SK-N-SH treated with all-trans-retinoic acid at 6 μM for 48 hours (cell line): Measurements from ENCODE around the gene CCDC148.

ENCODE experiments used
- ATAC-seq: fragments of 200-7000 bp; cut with Tn5 transposase; 3 replicates; pipeline ENCODE4 v1.9.1; 2020; ENCODE audit warnings: mild to moderate bottlenecking, moderate library complexity
- BACH2 ChIP-seq: fragments of 250-450 bp; sonication (Bioruptor Pico); IDR thresholded peaks from 2 replicates; pipeline ENCODE4 v1.9.0; 2021; ENCODE audit warnings: mild to moderate bottlenecking, borderline replicate concordance
- CSDC2 ChIP-seq: fragments of 250-450 bp; sonication (Bioruptor Pico); IDR thresholded peaks from 2 replicates; pipeline ENCODE4 v1.5.0; 2020; ENCODE audit warnings: mild to moderate bottlenecking, moderate library complexity
- ESRRG ChIP-seq: fragments of 250-450 bp; sonication (Bioruptor Pico); IDR thresholded peaks from 2 replicates; pipeline ENCODE4 v1.6.1; 2021; ENCODE audit warnings: mild to moderate bottlenecking
- GLIS3 ChIP-seq: fragments of 250-450 bp; sonication (Bioruptor Pico); IDR thresholded peaks from 2 replicates; pipeline ENCODE4 v1.5.0; 2020; ENCODE audit warnings: mild to moderate bottlenecking, moderate library complexity
- ISL1 ChIP-seq: fragments of 250-450 bp; sonication (Bioruptor Pico); IDR thresholded peaks from 2 replicates; pipeline ENCODE4 v2.1.2; 2022; ENCODE audit warnings: mild to moderate bottlenecking, moderate library complexity
- OSR1 ChIP-seq: fragments of 250-450 bp; sonication (Bioruptor Pico); IDR thresholded peaks from 2 replicates; pipeline ENCODE4 v1.8.0; 2022; ENCODE audit warnings: moderate library complexity, mild to moderate bottlenecking, inconsistent platforms
- PPARA ChIP-seq: fragments of 250-450 bp; sonication (Bioruptor Pico); IDR thresholded peaks from 2 replicates; pipeline ENCODE4 v1.5.0; 2020; ENCODE audit warnings: mild to moderate bottlenecking, borderline replicate concordance
- RARB ChIP-seq: fragments of 250-450 bp; sonication (Bioruptor Pico); IDR thresholded peaks from 2 replicates; pipeline ENCODE4 v1.8.0; 2021; ENCODE audit warnings: mild to moderate bottlenecking, moderate library complexity
- SNAI2 ChIP-seq: fragments of 250-450 bp; sonication (Bioruptor Pico); IDR thresholded peaks from 2 replicates; pipeline ENCODE4 v1.5.0; 2020; ENCODE audit warnings: mild to moderate bottlenecking, moderate library complexity
- TCF4 ChIP-seq: fragments of 250-450 bp; sonication (Bioruptor Pico); IDR thresholded peaks from 2 replicates; pipeline ENCODE4 v1.8.0; 2021; ENCODE audit warnings: mild to moderate bottlenecking, moderate library complexity, borderline replicate concordance
- ZC3H10 ChIP-seq: fragments of 250-450 bp; sonication (Bioruptor Pico); IDR thresholded peaks from 2 replicates; pipeline ENCODE4 v1.5.1; 2021; ENCODE audit warnings: mild to moderate bottlenecking, moderate library complexity
- ZFP3 ChIP-seq: fragments of 250-450 bp; sonication (Bioruptor Pico); IDR thresholded peaks from 2 replicates; pipeline ENCODE4 v1.5.0; 2020; ENCODE audit warnings: mild to moderate bottlenecking, moderate library complexity
- ZNF565 ChIP-seq: fragments of 450-650 bp; formaldehyde crosslinking; conservative IDR thresholded peaks from 2 replicates; pipeline ENCODE4 v1.5.0; 2020; ENCODE audit warnings: low read depth, mild to moderate bottlenecking, moderate library complexity
- ZNF8 ChIP-seq: fragments of 450-650 bp; formaldehyde crosslinking; IDR thresholded peaks from 2 replicates; pipeline ENCODE4 v1.5.0; 2020; ENCODE audit warnings: mild to moderate bottlenecking, moderate library complexity
- TF ChIP-seq, protein P1 (sequence below): fragments of 250-450 bp; sonication (Bioruptor Pico); IDR thresholded peaks from 2 replicates; pipeline ENCODE4 v1.8.0; 2020; ENCODE audit warnings: mild to moderate bottlenecking, moderate library complexity, borderline replicate concordance
- TF ChIP-seq, protein P2 (sequence below): fragments of 250-450 bp; sonication (Bioruptor Pico); IDR thresholded peaks from 2 replicates; pipeline ENCODE4 v1.5.1; 2021; ENCODE audit warnings: mild to moderate bottlenecking, moderate library complexity
- TF ChIP-seq, protein P3 (sequence below): fragments of 250-450 bp; sonication (Bioruptor Pico); IDR thresholded peaks from 2 replicates; pipeline ENCODE4 v1.8.0; 2021; ENCODE audit warnings: low read depth, mild to moderate bottlenecking, moderate library complexity, borderline replicate concordance
- TF ChIP-seq, protein P4 (sequence below): fragments of 250-450 bp; sonication (Bioruptor Pico); IDR thresholded peaks from 2 replicates; pipeline ENCODE4 v1.5.0; 2020; ENCODE audit warnings: mild to moderate bottlenecking, moderate library complexity
- TF ChIP-seq, protein P5 (sequence below): fragments of 250-450 bp; sonication (Bioruptor Pico); IDR thresholded peaks from 2 replicates; pipeline ENCODE4 v1.5.1; 2020; ENCODE audit warnings: low read depth, mild to moderate bottlenecking, moderate library complexity

CCDC148 gene

DNA sequence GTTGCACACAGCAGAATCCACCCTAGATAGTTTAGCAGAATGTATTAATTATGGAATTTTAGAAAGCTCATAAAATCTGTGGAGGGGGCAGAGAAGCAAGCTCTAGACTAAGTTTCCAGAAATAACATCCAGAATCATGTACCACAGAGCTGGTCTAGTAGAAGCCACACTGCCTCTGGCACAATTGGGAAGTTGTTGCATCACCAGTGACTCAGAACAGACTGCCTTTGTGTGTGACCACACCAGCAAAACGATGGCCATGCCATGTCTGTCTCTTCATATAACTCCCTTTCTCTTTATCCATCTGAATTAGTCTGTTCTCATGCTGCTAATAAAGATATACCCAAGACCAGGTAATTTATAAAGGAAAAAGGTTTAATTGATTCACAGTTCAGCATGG, 158.9 kb downstream of the CCDC148 start:
- no peak for ATAC-seq
- TF ChIP-seq CSDC2 (CRISPR knock-in tag) (no peak), OSR1 (CRISPR knock-in tag) (no peak), ZNF8 (no peak), ZFP3 (CRISPR knock-in tag) (no peak), RARB (CRISPR knock-in tag) (no peak), ESRRG (CRISPR knock-in tag) (no peak), ZC3H10 (CRISPR knock-in tag) (no peak), TCF4 (CRISPR knock-in tag) (no peak)
- TF ChIP-seq, protein P1, sequence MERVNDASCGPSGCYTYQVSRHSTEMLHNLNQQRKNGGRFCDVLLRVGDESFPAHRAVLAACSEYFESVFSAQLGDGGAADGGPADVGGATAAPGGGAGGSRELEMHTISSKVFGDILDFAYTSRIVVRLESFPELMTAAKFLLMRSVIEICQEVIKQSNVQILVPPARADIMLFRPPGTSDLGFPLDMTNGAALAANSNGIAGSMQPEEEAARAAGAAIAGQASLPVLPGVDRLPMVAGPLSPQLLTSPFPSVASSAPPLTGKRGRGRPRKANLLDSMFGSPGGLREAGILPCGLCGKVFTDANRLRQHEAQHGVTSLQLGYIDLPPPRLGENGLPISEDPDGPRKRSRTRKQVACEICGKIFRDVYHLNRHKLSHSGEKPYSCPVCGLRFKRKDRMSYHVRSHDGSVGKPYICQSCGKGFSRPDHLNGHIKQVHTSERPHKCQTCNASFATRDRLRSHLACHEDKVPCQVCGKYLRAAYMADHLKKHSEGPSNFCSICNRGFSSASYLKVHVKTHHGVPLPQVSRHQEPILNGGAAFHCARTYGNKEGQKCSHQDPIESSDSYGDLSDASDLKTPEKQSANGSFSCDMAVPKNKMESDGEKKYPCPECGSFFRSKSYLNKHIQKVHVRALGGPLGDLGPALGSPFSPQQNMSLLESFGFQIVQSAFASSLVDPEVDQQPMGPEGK (CRISPR knock-in tag) = no peak
- TF ChIP-seq, protein P2, sequence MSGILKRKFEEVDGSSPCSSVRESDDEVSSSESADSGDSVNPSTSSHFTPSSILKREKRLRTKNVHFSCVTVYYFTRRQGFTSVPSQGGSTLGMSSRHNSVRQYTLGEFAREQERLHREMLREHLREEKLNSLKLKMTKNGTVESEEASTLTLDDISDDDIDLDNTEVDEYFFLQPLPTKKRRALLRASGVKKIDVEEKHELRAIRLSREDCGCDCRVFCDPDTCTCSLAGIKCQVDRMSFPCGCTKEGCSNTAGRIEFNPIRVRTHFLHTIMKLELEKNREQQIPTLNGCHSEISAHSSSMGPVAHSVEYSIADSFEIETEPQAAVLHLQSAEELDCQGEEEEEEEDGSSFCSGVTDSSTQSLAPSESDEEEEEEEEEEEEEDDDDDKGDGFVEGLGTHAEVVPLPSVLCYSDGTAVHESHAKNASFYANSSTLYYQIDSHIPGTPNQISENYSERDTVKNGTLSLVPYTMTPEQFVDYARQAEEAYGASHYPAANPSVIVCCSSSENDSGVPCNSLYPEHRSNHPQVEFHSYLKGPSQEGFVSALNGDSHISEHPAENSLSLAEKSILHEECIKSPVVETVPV (CRISPR knock-in tag) = no peak
- TF ChIP-seq, protein P3, sequence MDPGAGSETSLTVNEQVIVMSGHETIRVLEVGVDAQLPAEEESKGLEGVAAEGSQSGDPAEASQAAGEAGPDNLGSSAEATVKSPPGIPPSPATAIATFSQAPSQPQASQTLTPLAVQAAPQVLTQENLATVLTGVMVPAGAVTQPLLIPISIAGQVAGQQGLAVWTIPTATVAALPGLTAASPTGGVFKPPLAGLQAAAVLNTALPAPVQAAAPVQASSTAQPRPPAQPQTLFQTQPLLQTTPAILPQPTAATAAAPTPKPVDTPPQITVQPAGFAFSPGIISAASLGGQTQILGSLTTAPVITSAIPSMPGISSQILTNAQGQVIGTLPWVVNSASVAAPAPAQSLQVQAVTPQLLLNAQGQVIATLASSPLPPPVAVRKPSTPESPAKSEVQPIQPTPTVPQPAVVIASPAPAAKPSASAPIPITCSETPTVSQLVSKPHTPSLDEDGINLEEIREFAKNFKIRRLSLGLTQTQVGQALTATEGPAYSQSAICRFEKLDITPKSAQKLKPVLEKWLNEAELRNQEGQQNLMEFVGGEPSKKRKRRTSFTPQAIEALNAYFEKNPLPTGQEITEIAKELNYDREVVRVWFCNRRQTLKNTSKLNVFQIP (CRISPR knock-in tag) = no peak
- TF ChIP-seq, protein P4, sequence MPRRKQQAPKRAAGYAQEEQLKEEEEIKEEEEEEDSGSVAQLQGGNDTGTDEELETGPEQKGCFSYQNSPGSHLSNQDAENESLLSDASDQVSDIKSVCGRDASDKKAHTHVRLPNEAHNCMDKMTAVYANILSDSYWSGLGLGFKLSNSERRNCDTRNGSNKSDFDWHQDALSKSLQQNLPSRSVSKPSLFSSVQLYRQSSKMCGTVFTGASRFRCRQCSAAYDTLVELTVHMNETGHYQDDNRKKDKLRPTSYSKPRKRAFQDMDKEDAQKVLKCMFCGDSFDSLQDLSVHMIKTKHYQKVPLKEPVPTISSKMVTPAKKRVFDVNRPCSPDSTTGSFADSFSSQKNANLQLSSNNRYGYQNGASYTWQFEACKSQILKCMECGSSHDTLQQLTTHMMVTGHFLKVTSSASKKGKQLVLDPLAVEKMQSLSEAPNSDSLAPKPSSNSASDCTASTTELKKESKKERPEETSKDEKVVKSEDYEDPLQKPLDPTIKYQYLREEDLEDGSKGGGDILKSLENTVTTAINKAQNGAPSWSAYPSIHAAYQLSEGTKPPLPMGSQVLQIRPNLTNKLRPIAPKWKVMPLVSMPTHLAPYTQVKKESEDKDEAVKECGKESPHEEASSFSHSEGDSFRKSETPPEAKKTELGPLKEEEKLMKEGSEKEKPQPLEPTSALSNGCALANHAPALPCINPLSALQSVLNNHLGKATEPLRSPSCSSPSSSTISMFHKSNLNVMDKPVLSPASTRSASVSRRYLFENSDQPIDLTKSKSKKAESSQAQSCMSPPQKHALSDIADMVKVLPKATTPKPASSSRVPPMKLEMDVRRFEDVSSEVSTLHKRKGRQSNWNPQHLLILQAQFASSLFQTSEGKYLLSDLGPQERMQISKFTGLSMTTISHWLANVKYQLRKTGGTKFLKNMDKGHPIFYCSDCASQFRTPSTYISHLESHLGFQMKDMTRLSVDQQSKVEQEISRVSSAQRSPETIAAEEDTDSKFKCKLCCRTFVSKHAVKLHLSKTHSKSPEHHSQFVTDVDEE (CRISPR knock-in tag) = no peak
- TF ChIP-seq, protein P5, sequence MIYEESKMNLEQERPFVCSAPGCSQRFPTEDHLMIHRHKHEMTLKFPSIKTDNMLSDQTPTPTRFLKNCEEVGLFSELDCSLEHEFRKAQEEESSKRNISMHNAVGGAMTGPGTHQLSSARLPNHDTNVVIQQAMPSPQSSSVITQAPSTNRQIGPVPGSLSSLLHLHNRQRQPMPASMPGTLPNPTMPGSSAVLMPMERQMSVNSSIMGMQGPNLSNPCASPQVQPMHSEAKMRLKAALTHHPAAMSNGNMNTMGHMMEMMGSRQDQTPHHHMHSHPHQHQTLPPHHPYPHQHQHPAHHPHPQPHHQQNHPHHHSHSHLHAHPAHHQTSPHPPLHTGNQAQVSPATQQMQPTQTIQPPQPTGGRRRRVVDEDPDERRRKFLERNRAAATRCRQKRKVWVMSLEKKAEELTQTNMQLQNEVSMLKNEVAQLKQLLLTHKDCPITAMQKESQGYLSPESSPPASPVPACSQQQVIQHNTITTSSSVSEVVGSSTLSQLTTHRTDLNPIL = no peak

DNA sequence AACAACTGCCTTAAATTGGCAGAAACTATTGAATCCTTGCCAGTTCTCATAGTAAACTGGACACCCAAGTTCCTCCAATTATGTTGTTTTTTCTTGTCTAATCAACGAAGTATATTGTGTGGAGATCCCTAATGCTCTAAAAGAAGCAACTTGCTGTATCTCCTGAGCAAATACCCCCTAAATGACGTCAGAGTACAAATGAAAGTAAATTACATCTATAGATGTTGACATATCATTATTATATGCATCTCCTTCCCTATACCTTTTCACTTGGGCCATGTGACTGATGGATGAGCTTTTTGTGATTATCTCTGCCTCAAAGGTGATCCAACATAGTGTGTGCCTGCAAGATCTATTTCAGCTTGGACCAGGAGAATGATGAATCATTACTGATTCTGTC, 159.4 kb downstream of the CCDC148 start:
- no peak for ATAC-seq
- TF ChIP-seq PPARA = no peak
- TF ChIP-seq, protein P3 (CRISPR knock-in tag) = no peak
- no peak for TF ChIP-seq ZNF565 (CRISPR knock-in tag)
- TF ChIP-seq, protein P2 (CRISPR knock-in tag) = no peak
- TF ChIP-seq, protein P4 (CRISPR knock-in tag) = no peak
- no peak for TF ChIP-seq ZC3H10 (CRISPR knock-in tag)
- no peak for TF ChIP-seq BACH2 (CRISPR knock-in tag)
- TF ChIP-seq SNAI2 (CRISPR knock-in tag) = no peak
- TF ChIP-seq, protein P5 = no peak
- no peak for TF ChIP-seq ISL1 (CRISPR knock-in tag)
- TF ChIP-seq, protein P1 (CRISPR knock-in tag) = no peak
- TF ChIP-seq OSR1 (CRISPR knock-in tag) = no peak
- TF ChIP-seq GLIS3 (CRISPR knock-in tag) = no peak
- TF ChIP-seq CSDC2 (CRISPR knock-in tag) = no peak
- TF ChIP-seq ESRRG (CRISPR knock-in tag) = no peak
- no peak for TF ChIP-seq RARB (CRISPR knock-in tag)
